Pancreas (tissue), 10 donors: ENCODE results near the gene AIF1L. TPM values are rescaled to one million over a fixed set of nuclear protein-coding genes. Genes with fewer than 3 reads are reported as not detected.
"Not testable (repeated sequence)": the region's sequence is repeated elsewhere in the genome, so short reads cannot be mapped to it uniquely, and the experiment has no call there.

Source experiments
- ATAC-seq, 4 donors: fragments of 200-7000 bp; cut with Tn5 transposase; one replicate each; pipeline versions ENCODE4 v1.8.0 to v1.9.1; 2020; ENCODE audit warnings: mild to moderate bottlenecking in 4 of 4, moderate library complexity in 4 of 4
- DNase-seq, 6 donors: peaks; one replicate each; pipeline ENCODE4 v3.0.0-alpha.2; 2020
- FAIRE-seq: peaks from 2 replicates; lab custom pipeline; 2012; peaks lifted over from hg19 to GRCh38; lab: Jason Lieb, UNC
- H3K27ac ChIP-seq, 4 donors: fragments of 200-600 bp; sonication (generic); 1 replicate in 3 of 4; 2 replicates in 1 of 4; pipeline versions ENCODE4 v1.5.0 to v1.8.0; 2020
- H3K27me3 ChIP-seq, 4 donors: fragments of 200-600 bp; one replicate each; pipeline ENCODE4 v1.8.0; 2021
- H3K36me3 ChIP-seq, 3 donors: fragments of 200-600 bp; sonication (generic) in 1 of 3; one replicate each; pipeline versions ENCODE4 v1.5.0 to v1.8.0; 2020 to 2021
- H3K4me1 ChIP-seq, 3 donors: fragments of 200-600 bp; one replicate each; pipeline ENCODE4 v1.8.0; 2021
- H3K4me3 ChIP-seq, 4 donors: fragments of 200-600 bp; sonication (generic) in 2 of 4; one replicate each; pipeline versions ENCODE4 v1.5.0 to v1.8.0; 2020 to 2021
- H3K9me3 ChIP-seq, 4 donors: fragments of 200-600 bp; one replicate each; pipeline ENCODE4 v1.8.0; 2021
- WGBS, 2 donors: extraction: QIAGEN DNeasy Blood & Tissue Kit; methylation state at CpG; one replicate each; pipeline ENCODE4 v1.1.7; 2013; 5-methylcytosine and 5-hydroxymethylcytosine counted together
- intact Hi-C, 3 donors: fragments of 100-400 bp; cut with DNase I; formaldehyde crosslinking; loops; one replicate each; pipeline versions ENCODE4 v1.11.1 to v1.14.2; 2022
- polyA plus RNA-seq, 2 donors: library from polyadenylated mRNA; stranded (reverse); fragments of 200-250 nt; gene quantifications; one replicate each; pipeline ENCODE4 v1.2.3, GENCODE V29; 2013
- total RNA-seq, 6 donors: library from RNA; stranded (reverse); fragmentation: NEBNext Ultra II Directional in 4 of 6; extraction: Animal tissue kit (Norgen Biotek cat#: 25700) in 4 of 6; gene quantifications; one replicate each; pipeline versions ENCODE4 v1.2.1 to v1.2.4, GENCODE V29; 2021 to 2023
- TF ChIP-seq, protein P1 (sequence below), 4 donors: fragments of 200-600 bp; sonication (generic) in 3 of 4; IDR thresholded peaks; one replicate each; pipeline versions ENCODE4 v1.5.0 to v1.8.0; 2021; ENCODE audit warnings: antibody characterized with exemption in 4 of 4
- donor health status: healthy with polysubstance abuse.
- donor health status: DM: no; HTN: no; CAD: no; lungs with moderate emphysema.
- donor health status: DM: no; HTN: no; CAD: no.
- donor health status: control.
- donor health status: control.
- donor health status: Bipolar disorder and iron deficiency.
- donor health status: DM: yes; HTN: yes; CAD: no.
- donor health status: DM: no; HTN: no; CAD: no.
- donor health status: DM: no; HTN: no; CAD: no.
- donor health status: DM: yes; HTN: yes; CAD: no.

AIF1L gene
- total and polyA plus RNA-seq, 8 donors = 2.4 to 5.0 (median 4.1) TPM

DNA sequence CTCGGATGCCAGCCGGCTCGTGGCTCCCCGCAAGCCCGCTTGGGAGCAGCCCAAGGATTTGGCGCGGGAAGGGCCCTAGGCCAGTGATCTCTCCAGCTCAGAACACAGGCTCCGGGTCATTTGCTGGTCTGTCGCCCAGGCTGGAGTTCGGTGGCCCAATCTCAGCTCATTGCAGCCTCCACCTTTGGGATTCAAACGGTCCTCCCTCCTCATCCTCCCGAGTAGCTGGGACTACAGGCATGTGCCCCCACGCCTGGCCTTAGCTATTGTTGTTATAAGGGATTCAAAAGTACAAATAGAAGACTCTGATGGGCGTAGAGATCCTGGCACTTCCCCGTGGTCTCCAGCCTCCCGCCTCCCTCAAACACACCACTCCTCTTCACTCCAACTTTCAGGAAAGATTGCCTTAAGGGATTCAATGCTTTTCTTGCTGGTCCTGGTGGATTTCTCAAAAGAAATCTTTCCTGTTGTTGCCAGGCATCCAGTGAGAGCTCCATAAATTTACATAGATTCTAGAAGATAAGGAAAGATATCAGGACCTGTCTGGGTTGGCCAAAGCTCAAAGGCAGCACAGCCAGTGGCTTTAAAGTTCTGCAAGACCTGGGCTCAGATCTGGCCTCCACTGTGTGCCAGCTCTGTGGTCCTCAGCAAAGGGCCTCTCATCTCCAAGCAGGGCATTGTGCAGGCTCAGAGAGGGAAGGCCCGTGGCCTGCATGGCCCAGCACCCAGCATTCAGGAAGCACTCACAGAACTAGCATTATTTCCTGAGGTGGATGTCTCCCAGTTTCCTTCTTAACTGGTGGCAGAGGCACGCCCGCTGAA lies 1.0 kb downstream of the AIF1L start:
- H3K27me3 ChIP-seq = no peaks in the 10 kb centered on the region
- H3K4me3 ChIP-seq = peak overlapping the region in 3 of 4 donors; percentile 44 to 73 (median 51)
- TF ChIP-seq, protein P1, sequence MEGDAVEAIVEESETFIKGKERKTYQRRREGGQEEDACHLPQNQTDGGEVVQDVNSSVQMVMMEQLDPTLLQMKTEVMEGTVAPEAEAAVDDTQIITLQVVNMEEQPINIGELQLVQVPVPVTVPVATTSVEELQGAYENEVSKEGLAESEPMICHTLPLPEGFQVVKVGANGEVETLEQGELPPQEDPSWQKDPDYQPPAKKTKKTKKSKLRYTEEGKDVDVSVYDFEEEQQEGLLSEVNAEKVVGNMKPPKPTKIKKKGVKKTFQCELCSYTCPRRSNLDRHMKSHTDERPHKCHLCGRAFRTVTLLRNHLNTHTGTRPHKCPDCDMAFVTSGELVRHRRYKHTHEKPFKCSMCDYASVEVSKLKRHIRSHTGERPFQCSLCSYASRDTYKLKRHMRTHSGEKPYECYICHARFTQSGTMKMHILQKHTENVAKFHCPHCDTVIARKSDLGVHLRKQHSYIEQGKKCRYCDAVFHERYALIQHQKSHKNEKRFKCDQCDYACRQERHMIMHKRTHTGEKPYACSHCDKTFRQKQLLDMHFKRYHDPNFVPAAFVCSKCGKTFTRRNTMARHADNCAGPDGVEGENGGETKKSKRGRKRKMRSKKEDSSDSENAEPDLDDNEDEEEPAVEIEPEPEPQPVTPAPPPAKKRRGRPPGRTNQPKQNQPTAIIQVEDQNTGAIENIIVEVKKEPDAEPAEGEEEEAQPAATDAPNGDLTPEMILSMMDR (IDR thresholded peaks at IDR 0.05) = no peak
- WGBS, 2 donors = 38 to 39% methylated on average over 19 of the region's 19 CpGs
- H3K4me1 ChIP-seq = no peaks in the 10 kb centered on the region
- DNase-seq (no peak), FAIRE-seq (no peak), ATAC-seq (no peak)
- H3K36me3 ChIP-seq = no peaks in the 10 kb centered on the region
- intact Hi-C loops = no loop called here
- H3K27ac ChIP-seq = no peak overlapping the region
- no peaks in the 10 kb centered on the region for H3K9me3 ChIP-seq

DNA sequence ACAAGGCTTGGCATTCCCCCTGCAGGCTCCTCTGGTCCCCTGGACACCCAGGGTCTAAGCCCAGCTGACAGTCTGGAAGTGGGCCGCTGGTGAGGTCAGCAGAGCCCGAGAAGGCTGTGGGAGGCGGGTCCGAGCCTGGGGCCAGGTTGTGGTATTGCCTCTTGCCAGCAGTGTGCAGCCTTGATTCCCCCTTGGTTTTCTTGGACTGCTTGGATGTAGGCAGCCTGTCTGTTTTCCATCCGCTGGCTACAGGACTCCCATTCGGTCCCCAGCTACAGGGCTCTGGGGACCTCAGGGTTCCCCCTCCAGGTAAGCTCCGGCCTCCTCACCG lies 1.6 kb downstream of the AIF1L start:
- ATAC-seq (no peak), DNase-seq (no peak), FAIRE-seq (no peak)
- TF ChIP-seq, protein P1 (IDR thresholded peaks at IDR 0.05) = no peak
- Histone ChIP-seq H3K9me3 (no peaks in the 10 kb centered on the region), H3K27me3 (no peaks in the 10 kb centered on the region), H3K4me3 (no peak overlapping the region), H3K36me3 (no peaks in the 10 kb centered on the region), H3K27ac (no peak overlapping the region), H3K4me1 (no peaks in the 10 kb centered on the region)
- intact Hi-C loops = no loop called here
- WGBS, 2 donors = 84 to 87% methylated on average over 8 of the region's 8 CpGs

DNA sequence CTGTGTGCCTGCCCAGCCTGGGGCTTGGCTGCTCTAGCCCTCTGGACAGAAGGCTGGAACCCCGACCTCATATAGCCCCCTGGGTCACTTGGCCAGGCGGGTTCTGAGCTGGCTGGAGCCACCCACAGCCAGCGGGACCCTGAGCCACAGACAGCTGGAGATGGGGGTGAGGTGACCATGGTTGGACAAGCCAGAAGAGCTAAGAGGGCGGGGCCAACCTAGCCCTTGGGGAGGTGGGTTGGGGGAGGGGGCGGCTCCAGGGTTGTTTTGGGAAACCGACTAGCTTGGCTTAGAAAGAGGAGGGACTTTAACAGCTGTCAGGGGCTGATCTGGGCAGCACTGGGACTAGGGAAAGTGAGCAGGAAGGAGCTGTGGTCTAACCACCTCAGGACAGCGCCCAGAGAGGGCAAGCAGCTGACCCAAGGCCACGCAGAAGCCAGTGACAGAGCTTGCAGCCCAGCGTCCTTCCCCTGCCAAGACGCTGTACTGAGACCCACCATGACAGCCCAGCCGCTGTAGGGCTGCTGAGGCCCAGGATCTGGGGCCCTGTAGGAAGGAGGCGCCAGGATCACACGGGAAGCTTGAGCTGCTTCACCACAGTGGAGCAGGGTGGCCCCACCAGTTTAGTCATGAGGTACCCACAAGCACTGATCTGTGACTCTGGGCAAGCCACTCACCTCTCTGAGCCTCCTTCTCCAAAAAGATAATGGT lies 2.2 kb downstream of the AIF1L start:
- H3K4me3 ChIP-seq = no peak overlapping the region
- H3K4me1 ChIP-seq = no peaks in the 10 kb centered on the region
- FAIRE-seq (no peak), DNase-seq (no peak), ATAC-seq (no peak)
- intact Hi-C loops = no loop called here
- 86 to 90% methylated on average over 13 of the region's 13 CpGs for WGBS, 2 donors
- no peak overlapping the region for H3K27ac ChIP-seq
- TF ChIP-seq, protein P1 (IDR thresholded peaks at IDR 0.05) = no peak
- no peaks in the 10 kb centered on the region for H3K9me3 ChIP-seq
- no peaks in the 10 kb centered on the region for H3K36me3 ChIP-seq
- no peaks in the 10 kb centered on the region for H3K27me3 ChIP-seq

DNA sequence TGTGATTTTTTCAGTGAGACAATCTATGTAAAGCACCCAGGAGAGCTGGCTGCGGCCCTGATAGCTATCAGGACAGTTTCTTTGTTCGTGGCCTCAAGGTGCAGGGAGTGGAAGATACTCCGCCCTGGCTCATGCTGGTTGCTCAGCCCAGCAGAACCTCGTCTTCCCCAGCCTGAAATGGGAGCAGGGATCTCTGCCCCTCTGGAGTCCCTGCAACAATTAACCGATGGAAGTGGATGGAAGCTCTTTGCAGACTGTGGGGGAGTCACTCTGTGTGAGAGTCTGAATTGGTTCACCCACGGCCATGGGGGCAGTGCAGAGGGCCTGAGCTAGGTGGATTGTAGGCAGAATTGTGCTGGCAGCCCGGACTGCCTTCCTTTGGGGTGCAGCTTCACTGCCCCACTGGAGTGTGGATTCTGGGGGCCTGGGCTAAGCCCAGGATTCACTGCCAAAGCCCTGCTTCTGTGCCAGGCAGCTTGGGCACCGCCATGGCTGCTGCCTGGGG lies 2.8 kb downstream of the AIF1L start:
- Histone ChIP-seq H3K4me3 (no peak overlapping the region), H3K27me3 (no peaks in the 10 kb centered on the region), H3K36me3 (no peaks in the 10 kb centered on the region), H3K9me3 (no peaks in the 10 kb centered on the region), H3K27ac (no peak overlapping the region), H3K4me1 (no peaks in the 10 kb centered on the region)
- 87 to 91% methylated on average over 8 of the region's 8 CpGs for WGBS, 2 donors
- intact Hi-C loops = no loop called here
- TF ChIP-seq, protein P1 (IDR thresholded peaks at IDR 0.05) = no peak
- no peak for DNase-seq
- ATAC-seq = no peak
- FAIRE-seq = no peak

DNA sequence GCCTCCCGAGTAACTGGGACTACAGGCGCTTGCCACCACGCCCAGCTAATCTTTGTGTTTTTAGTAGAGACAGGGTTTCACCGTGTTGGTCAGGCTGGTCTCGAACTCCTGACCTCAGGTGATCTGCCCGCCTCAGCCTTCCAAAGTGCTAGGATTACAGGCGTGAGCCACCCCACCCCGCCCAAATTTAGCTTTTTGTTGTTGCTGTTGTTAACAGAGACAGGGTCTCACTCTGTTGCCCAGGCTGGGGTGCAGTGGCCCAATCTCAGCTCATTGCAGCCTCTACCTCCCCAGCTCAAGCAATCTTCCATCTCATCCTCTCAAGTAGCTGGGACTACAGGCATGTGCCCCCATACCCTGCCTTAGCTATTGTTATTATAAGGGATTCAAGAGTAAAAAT lies 3.5 kb downstream of the AIF1L start:
- 90 to 97% methylated on average over 8 of the region's 8 CpGs for WGBS, 2 donors
- H3K27me3 ChIP-seq, H3K27ac ChIP-seq, intact Hi-C loops, DNase-seq, H3K4me3 ChIP-seq, H3K36me3 ChIP-seq, FAIRE-seq, ATAC-seq, H3K4me1 ChIP-seq, H3K9me3 ChIP-seq: not testable (repeated sequence)
